Kidney epithelial cell (primary cell): ENCODE data around the gene CXCL1. TPM values are rescaled to one million over a fixed set of nuclear protein-coding genes. Genes with fewer than 3 reads are reported as not detected.

ENCODE experiments used
- DNase-seq: peaks from one replicate; pipeline ENCODE4 v3.0.0-alpha.2; 2010; ENCODE audit warnings: low read depth
- H3K27me3 ChIP-seq: 2 replicates; pipeline ENCODE4 v1.6.0; 2011; ENCODE audit warnings: low read length; ENCODE audit not compliant: control insufficient read depth, insufficient read depth
- H3K36me3 ChIP-seq: 2 replicates; pipeline ENCODE4 v1.5.1; 2011; ENCODE audit warnings: low read length; ENCODE audit not compliant: control insufficient read depth, insufficient read depth
- H3K4me3 ChIP-seq: 2 replicates; pipeline ENCODE4 v1.5.1; 2011; ENCODE audit warnings: low read depth, mild to moderate bottlenecking, control low read depth, low read length
- total RNA-seq: library from RNA; depleted of rRNA; stranded (reverse); fragments of >200 nt; gene quantifications from 2 replicates; pipeline ENCODE4 v1.2.3, GENCODE V29; 2015
- TF ChIP-seq, protein P1 (sequence below): IDR thresholded peaks from 2 replicates; pipeline ENCODE4 v1.5.1; 2011; ENCODE audit warnings: mild to moderate bottlenecking, moderate library complexity, low read length, control low read depth, inconsistent platforms; ENCODE audit not compliant: insufficient read depth, poor library complexity, severe bottlenecking

CXCL1 gene
- total RNA-seq, 1 donor from 2014 or later, result 75.9 TPM

DNA sequence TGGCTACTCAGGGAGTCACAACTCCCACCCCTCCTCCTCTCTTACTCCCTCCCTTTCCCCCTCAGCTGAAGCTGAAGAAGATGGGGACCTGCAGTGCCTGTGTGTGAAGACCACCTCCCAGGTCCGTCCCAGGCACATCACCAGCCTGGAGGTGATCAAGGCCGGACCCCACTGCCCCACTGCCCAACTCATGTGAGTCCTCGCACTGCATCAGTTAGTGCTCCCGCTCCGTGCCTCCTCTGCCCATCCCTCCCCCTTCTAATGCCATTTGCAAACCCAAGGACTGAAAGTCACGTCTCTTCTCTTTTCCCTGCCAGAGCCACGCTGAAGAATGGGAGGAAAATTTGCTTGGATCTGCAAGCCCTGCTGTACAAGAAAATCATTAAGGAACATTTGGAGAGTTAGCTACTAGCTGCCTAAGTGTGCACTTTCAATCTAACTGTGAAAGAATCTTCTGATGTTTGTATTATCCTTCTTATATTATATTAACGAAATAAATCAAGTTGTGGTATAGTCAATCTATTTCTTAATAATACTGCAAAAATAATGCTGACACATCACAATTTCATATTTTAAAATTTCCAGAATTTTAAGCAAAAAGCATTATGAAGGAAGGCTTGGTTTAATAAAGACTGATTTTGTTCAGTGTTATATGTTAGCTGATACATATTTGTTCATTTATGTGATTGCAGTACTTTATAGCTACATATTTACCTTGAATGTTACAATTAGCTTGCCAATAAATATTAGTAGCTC lies 15.3 kb upstream of the CXCL1 start:
- peak overlapping the region; percentile 8 for H3K4me3 ChIP-seq
- no peaks in the 10 kb centered on the region for H3K36me3 ChIP-seq
- DNase-seq, result no peak
- no peaks in the 10 kb centered on the region for H3K27me3 ChIP-seq
- TF ChIP-seq, protein P1, sequence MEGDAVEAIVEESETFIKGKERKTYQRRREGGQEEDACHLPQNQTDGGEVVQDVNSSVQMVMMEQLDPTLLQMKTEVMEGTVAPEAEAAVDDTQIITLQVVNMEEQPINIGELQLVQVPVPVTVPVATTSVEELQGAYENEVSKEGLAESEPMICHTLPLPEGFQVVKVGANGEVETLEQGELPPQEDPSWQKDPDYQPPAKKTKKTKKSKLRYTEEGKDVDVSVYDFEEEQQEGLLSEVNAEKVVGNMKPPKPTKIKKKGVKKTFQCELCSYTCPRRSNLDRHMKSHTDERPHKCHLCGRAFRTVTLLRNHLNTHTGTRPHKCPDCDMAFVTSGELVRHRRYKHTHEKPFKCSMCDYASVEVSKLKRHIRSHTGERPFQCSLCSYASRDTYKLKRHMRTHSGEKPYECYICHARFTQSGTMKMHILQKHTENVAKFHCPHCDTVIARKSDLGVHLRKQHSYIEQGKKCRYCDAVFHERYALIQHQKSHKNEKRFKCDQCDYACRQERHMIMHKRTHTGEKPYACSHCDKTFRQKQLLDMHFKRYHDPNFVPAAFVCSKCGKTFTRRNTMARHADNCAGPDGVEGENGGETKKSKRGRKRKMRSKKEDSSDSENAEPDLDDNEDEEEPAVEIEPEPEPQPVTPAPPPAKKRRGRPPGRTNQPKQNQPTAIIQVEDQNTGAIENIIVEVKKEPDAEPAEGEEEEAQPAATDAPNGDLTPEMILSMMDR, result no peak

DNA sequence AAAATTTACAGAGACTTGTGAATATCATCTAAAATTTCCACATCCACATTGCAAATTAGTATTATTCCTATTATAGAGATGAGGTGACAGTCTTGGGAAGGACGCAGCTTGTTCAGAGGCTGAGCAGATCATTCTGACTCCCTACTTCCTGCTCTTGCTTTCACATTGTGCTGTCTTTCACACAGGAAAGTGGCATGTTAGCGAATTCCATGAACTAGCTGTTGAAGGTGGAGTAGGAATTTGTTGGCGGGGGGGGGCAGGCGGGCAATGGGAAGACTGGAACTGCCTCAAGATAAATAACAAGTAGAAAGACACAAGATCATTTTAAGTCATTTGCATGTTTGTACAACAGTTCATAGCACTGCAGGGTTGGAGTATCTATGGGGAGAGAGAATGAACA lies 13.8 kb upstream of the CXCL1 start:
- TF ChIP-seq, protein P1, result no peak
- Histone ChIP-seq H3K27me3 (no peaks in the 10 kb centered on the region), H3K36me3 (no peaks in the 10 kb centered on the region), H3K4me3 (no peak overlapping the region)
- DNase-seq, result no peak

DNA sequence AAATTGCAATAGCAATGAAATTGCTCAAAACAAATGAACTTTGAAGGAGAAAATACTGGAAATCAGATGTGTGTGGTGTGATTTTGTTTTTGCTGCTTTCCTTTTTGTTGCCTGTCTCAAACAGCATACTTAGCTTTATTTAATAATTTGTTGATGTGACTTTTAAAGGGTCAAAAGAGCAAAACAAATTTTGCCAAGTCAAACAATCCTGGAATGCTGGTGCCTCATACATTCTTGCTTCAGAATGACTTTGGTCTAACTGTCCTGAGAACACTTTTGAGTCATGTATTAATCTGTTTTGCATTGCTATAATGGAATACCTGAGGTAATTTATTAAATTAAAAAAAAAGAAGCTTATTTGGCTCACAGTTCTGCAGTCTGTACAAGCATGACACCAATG lies 12.7 kb upstream of the CXCL1 start:
- Histone ChIP-seq H3K36me3 (no peaks in the 10 kb centered on the region), H3K4me3 (no peak overlapping the region), H3K27me3 (no peaks in the 10 kb centered on the region)
- no peak for DNase-seq
- TF ChIP-seq, protein P1, result no peak

DNA sequence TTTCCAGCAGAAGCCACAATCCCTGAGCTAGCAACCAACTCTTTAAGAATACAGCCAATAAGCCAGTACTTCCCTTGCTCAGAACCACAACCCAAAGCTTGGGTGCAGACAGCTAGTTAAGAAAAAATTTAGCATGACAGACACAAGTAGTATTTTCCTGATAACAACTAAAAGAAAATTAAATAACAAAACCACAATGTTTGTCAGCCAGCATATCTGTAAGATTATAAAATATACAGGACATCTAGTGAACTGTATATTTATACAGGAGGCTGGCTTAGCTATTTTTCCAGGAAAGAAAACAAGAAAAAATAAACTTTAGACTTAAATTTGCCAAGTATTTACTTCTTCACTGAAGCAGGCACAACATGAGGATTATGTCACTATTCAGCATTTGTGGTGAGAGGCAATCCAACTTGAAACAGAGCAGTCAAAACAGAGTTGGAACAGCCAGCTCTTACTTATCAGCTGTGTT lies 9.5 kb upstream of the CXCL1 start:
- H3K27me3 ChIP-seq, result no peaks in the 10 kb centered on the region
- DNase-seq, result no peak
- TF ChIP-seq, protein P1, result no peak

DNA sequence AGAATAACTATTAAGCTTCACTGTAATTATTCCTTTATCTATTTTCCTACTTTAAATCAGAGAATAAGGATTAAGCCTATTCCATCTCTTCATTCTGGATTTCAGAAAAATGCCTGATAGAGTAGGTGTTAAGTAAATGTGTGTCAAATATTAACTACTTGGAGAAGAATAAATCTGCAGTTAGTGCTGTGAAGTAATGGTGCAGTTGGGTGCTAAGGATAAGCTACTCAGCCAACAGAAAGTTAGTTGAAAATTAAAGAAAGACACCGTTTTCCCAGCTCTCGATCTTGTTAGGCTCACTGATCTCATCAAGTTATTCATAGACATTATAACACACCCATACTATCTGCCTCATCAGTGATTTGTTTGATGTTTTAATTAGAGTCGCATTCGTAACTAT lies 9.0 kb upstream of the CXCL1 start:
- no peak for DNase-seq
- no peak overlapping the region for H3K4me3 ChIP-seq
- H3K27me3 ChIP-seq, result no peaks in the 10 kb centered on the region
- H3K36me3 ChIP-seq, result no peaks in the 10 kb centered on the region
- TF ChIP-seq, protein P1, result no peak

More for the DNA sequence above, 9.5 kb upstream of the CXCL1 start:
- H3K4me3 ChIP-seq, result no peak overlapping the region
- no peaks in the 10 kb centered on the region for H3K36me3 ChIP-seq

DNA sequence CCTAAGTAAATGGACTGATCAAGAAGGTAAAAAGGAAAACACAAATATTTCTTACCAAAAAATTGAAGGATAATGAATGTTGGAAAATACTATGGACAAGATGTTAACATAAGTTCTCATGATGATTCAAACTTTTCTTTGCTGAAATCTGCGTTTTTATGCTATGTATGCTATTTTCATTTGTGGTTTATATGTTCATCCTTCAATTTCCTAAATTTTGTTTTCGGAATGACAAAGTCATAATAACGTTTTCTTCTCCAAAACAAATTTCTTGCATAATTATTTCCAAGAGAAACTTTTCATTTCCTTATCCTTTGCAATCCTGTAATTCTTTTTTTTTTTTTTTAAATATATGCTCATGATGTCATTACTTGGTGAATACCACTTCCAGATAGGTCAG lies 8.3 kb upstream of the CXCL1 start:
- DNase-seq, result no peak
- TF ChIP-seq, protein P1, result no peak
- Histone ChIP-seq H3K4me3 (no peak overlapping the region), H3K27me3 (no peaks in the 10 kb centered on the region), H3K36me3 (no peaks in the 10 kb centered on the region)
